Activated T-cell treated with anti-CD3 and anti-CD28 coated beads, Interleukin-2, amount 50 U/mL, for 4 hours (primary cell): ENCODE data around the gene PEX10. TPM values are rescaled to one million over a fixed set of nuclear protein-coding genes. Genes with fewer than 3 reads are reported as not detected.

Source experiments
- ATAC-seq, 2 donors: fragments of 200-7000 bp; cut with Tn5 transposase; one replicate each; pipeline ENCODE4 v1.10.0; 2021
- DNase-seq: peaks from one replicate; pipeline ENCODE4 v3.0.0-alpha.2; 2020
- H3K27me3 Mint-ChIP-seq: one replicate; pipeline ENCODE4 v1.8.0; 2021; ENCODE audit warnings: low read depth, mixed read lengths
- H3K36me3 Mint-ChIP-seq: one replicate; pipeline ENCODE4 v1.8.0; 2022; ENCODE audit warnings: mixed read lengths; ENCODE audit not compliant: insufficient read depth
- H3K4me1 Mint-ChIP-seq: one replicate; pipeline ENCODE4 v1.8.0; 2021; ENCODE audit warnings: low read depth, mixed read lengths
- H3K4me3 Mint-ChIP-seq: one replicate; pipeline ENCODE4 v1.8.0; 2021; ENCODE audit warnings: mild to moderate bottlenecking, moderate library complexity, mixed read lengths
- H3K9me3 Mint-ChIP-seq: one replicate; pipeline ENCODE4 v1.8.0; 2021; ENCODE audit warnings: mixed read lengths
- total RNA-seq, 3 donors: library from RNA; stranded (reverse); gene quantifications; one replicate each; pipeline ENCODE4 v1.2.1, GENCODE V29; 2021

Gene PEX10
- total RNA-seq, 3 donors from 2014 or later: 23.4 to 23.6 (median 23.6) TPM

- no peak overlapping the region for H3K4me3 Mint-ChIP-seq
- no peak for ATAC-seq
Measured at GRCh38 chr1:2358651-2359640, 53.4 kb downstream of the PEX10 start.

GRCh38 chr1:2358072-2358471, 54.3 kb downstream of the PEX10 start:
- no peak for ATAC-seq
- no peak overlapping the region for H3K4me3 Mint-ChIP-seq
- peaks cover 3% of the 10 kb centered on the region for H3K9me3 Mint-ChIP-seq
- peaks cover 2% of the 10 kb centered on the region for H3K36me3 Mint-ChIP-seq
- DNase-seq: no peak
- H3K4me1 Mint-ChIP-seq: no peaks in the 10 kb centered on the region
- no peaks in the 10 kb centered on the region for H3K27me3 Mint-ChIP-seq

More at GRCh38 chr1:2358651-2359640, 53.4 kb downstream of the PEX10 start:
- Mint-ChIP-seq H3K9me3 (peaks cover 6% of the 10 kb centered on the region), H3K4me1 (no peaks in the 10 kb centered on the region), H3K36me3 (peaks cover 5% of the 10 kb centered on the region), H3K27me3 (no peaks in the 10 kb centered on the region)
- no peak for DNase-seq

DNA sequence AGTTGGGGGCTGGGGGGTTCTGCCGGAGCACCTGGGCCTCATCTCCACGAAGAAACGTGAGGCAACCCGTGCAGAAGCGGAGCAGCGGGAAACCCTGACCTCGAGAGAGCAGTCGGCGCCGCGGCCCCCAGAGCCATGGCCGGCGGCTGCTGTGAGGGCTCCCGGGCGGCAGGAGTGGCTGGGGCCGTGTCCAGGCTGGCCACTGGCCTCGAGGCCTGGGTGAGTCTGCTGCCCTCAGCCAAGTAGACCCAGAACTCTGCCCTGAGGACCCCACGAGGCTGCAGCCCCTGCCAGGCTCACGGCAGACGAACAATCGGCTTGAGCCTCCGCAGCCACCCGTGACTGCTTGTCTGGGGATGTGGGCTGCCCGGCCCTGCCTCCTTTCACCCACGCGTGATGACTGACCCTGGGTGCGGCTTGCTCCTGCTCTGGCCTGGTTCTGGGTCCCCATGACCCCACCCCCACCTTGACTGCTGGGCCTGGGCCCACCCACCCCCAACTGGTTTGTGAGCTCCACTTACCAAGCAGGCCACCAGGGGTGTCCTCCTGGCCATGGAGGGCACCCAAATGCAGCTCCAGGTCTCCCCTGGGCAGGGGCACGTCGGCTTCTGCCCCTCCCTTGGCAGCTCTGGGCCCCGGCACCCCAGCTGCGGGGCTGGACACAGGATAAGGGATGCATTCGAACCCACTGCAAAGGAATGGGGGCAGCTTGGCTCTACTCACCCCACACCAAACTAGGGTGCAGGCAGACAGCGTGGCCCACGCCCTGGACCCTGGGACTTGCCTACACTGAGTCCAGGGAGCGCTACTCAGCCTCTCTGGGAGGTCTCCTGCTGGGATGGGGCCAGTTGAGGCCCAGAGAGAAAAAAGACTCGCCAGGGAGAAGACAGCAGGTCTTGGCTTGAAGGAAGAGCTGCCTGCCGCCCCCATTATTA, 55.2 kb downstream of the PEX10 start:
- DNase-seq (no peak), ATAC-seq (no peak)
- H3K4me3 Mint-ChIP-seq: no peak overlapping the region
- H3K4me1 Mint-ChIP-seq: no peaks in the 10 kb centered on the region
- H3K27me3 Mint-ChIP-seq: no peaks in the 10 kb centered on the region
- peaks cover 1% of the 10 kb centered on the region for H3K36me3 Mint-ChIP-seq
- peaks cover 1% of the 10 kb centered on the region for H3K9me3 Mint-ChIP-seq

GRCh38 chr1:2356401-2356800, 56.0 kb downstream of the PEX10 start:
- DNase-seq: no peak
- no peak for ATAC-seq

GRCh38 chr1:2355373-2356261, 56.7 kb downstream of the PEX10 start:
- no peaks in the 10 kb centered on the region for H3K4me1 Mint-ChIP-seq
- no peaks in the 10 kb centered on the region for H3K9me3 Mint-ChIP-seq
- DNase-seq (no peak), ATAC-seq (no peak)
- no peaks in the 10 kb centered on the region for H3K36me3 Mint-ChIP-seq
- H3K4me3 Mint-ChIP-seq: no peak overlapping the region
- H3K27me3 Mint-ChIP-seq: no peaks in the 10 kb centered on the region

More at GRCh38 chr1:2356401-2356800, 56.0 kb downstream of the PEX10 start:
- Mint-ChIP-seq H3K36me3 (no peaks in the 10 kb centered on the region), H3K4me1 (no peaks in the 10 kb centered on the region), H3K9me3 (no peaks in the 10 kb centered on the region), H3K4me3 (no peak overlapping the region), H3K27me3 (no peaks in the 10 kb centered on the region)

- H3K36me3 Mint-ChIP-seq: no peaks in the 10 kb centered on the region
- H3K9me3 Mint-ChIP-seq: no peaks in the 10 kb centered on the region
- no peak overlapping the region for H3K4me3 Mint-ChIP-seq
- H3K27me3 Mint-ChIP-seq: no peaks in the 10 kb centered on the region
- ATAC-seq (no peak), DNase-seq (no peak)
- no peaks in the 10 kb centered on the region for H3K4me1 Mint-ChIP-seq
Measured at GRCh38 chr1:2354511-2355372, 57.6 kb downstream of the PEX10 start.

Other genes with a start within 250 kb of the PEX10 start
- 10 to 100 TPM; 67.8 to 82.3 (median 69.9) TPM for gene FAAP20, start 217.8 kb downstream of the PEX10 start, total RNA-seq
- gene SKI, start 184.2 kb downstream of the PEX10 start, total RNA-seq: 10 to 100 TPM; 43.8 to 45.2 (median 44.7) TPM
- gene MORN1, start 21.0 kb downstream of the PEX10 start, total RNA-seq: 1 to 10 TPM; 6.4 to 7.0 (median 6.7) TPM
- 100 to 1,000 TPM; 153 to 170 (median 170) TPM for gene RER1, start 20.7 kb downstream of the PEX10 start, total RNA-seq
- gene PLCH2, start 63.7 kb upstream of the PEX10 start, total RNA-seq: 1 to 10 TPM in 1 of 3 donors, under 1 TPM in 2; 0.58 to 1.3 (median 0.81) TPM
- gene PANK4, start 114.0 kb upstream of the PEX10 start, total RNA-seq: 10 to 100 TPM; 38.4 to 40.5 (median 40.0) TPM
- not detected for gene HES5, start 117.7 kb upstream of the PEX10 start, total RNA-seq
- 100 to 1,000 TPM in 2 of 3 donors, 10 to 100 TPM in 1; 99.3 to 164 (median 114) TPM for gene TNFRSF14, start 143.8 kb upstream of the PEX10 start, total RNA-seq
- 10 to 100 TPM; 33.8 to 42.3 (median 40.8) TPM for gene PRXL2B, start 174.2 kb upstream of the PEX10 start, total RNA-seq
- gene MMEL1, start 220.5 kb upstream of the PEX10 start, total RNA-seq: under 1 TPM in 2 of 3 donors, not detected in 1; 0.61 to 0.68 TPM